IPS-NIHi7 (cell line): ENCODE results near the gene PPARA.
A peak's percentile ranks its signal among the peaks of the same experiment; 100 is the strongest.

Source experiments
- DNase-seq: peaks from one replicate; pipeline ENCODE4 v3.0.0; 2012; ENCODE audit warnings: mixed read lengths; ENCODE audit errors: extremely low spot score

The PPARA gene

GRCh38 chr22:46113910-46114517 is 36.3 kb upstream of the PPARA start:
- no peak for DNase-seq

GRCh38 chr22:46114518-46115387 is 35.6 kb upstream of the PPARA start:
- DNase-seq, result no peak

- no peak for DNase-seq
Measured at GRCh38 chr22:46115388-46115678, 35.0 kb upstream of the PPARA start.

- DNase-seq, result no peak
Measured at GRCh38 chr22:46115755-46116490, 34.4 kb upstream of the PPARA start.

- peak; percentile 98 for DNase-seq
Measured at GRCh38 chr22:46116491-46116958, 33.8 kb upstream of the PPARA start.

- no peak for DNase-seq
Measured at GRCh38 chr22:46117206-46118199, 32.8 kb upstream of the PPARA start.

- DNase-seq, result no peak
Measured at GRCh38 chr22:46119093-46119728, 31.1 kb upstream of the PPARA start.

- DNase-seq, result no peak
Measured at GRCh38 chr22:46119729-46120419, 30.5 kb upstream of the PPARA start.

- DNase-seq, result no peak
Measured at GRCh38 chr22:46120420-46120737, 29.9 kb upstream of the PPARA start.

GRCh38 chr22:46121079-46121478 is 29.2 kb upstream of the PPARA start:
- no peak for DNase-seq

GRCh38 chr22:46121523-46122287 is 28.6 kb upstream of the PPARA start:
- no peak for DNase-seq

GRCh38 chr22:46122511-46122971 is 27.8 kb upstream of the PPARA start:
- DNase-seq, result peak; percentile 90

GRCh38 chr22:46122980-46123693 is 27.2 kb upstream of the PPARA start:
- no peak for DNase-seq

GRCh38 chr22:46123694-46124382 is 26.5 kb upstream of the PPARA start:
- no peak for DNase-seq

- DNase-seq, result no peak
Measured at GRCh38 chr22:46124383-46125144, 25.8 kb upstream of the PPARA start.

- DNase-seq, result no peak
Measured at GRCh38 chr22:46125311-46125710, 25.0 kb upstream of the PPARA start.
